Breast epithelium (tissue), 3 donors: ENCODE results near the gene ATP5F1B.

Source experiments
- CTCF ChIP-seq, 3 donors: fragments of 450-650 bp; IDR thresholded peaks; one replicate each; pipeline ENCODE4 v1.5.1; 2016 to 2017; ENCODE audit warnings: antibody characterized with exemption in 3 of 3, mild to moderate bottlenecking in 3 of 3, moderate library complexity in 3 of 3
- POLR2AphosphoS5 ChIP-seq, 3 donors: sonication (generic); formaldehyde crosslinking; IDR thresholded peaks; one replicate each; pipeline ENCODE4 v1.6.1; 2017; ENCODE audit warnings: antibody characterized with exemption in 3 of 3

GRCh38 chr12:56645717-56646446 is at the start of gene ATP5F1B:
- TF ChIP-seq CTCF (IDR thresholded peaks at IDR 0.05) (peak in 1 of 3 donors; percentile 19), POLR2AphosphoS5 (IDR thresholded peaks at IDR 0.05) (peak; percentile 88 to 98 (median 94))
